ENCODE results near the gene PPP1R12B. TPM values are rescaled to one million over a fixed set of nuclear protein-coding genes. Genes with fewer than 3 reads are reported as not detected.
"Not testable (repeated sequence)": the region's sequence is repeated elsewhere in the genome, so short reads cannot be mapped to it uniquely, and the experiment has no call there.

PPP1R12B gene
- total RNA-seq, 1 experiment from 2014 or later: 17.0 TPM

GRCh38 chr1:202516434-202516877, 168.0 kb downstream of the PPP1R12B start:
- Histone ChIP-seq H3K27ac (ENCODE audit: low read depth, low read length, poor library complexity, severe bottlenecking) (no peak overlapping the region), H3K27me3 (replicated peaks; ENCODE audit: insufficient read depth, low read depth, low read length, poor library complexity) (no peaks in the 10 kb centered on the region), H3K4me1 (ENCODE audit: insufficient read depth, low read length, poor library complexity, severe bottlenecking) (no peaks in the 10 kb centered on the region), H3K36me3 (ENCODE audit: insufficient read depth, low read length, poor library complexity, severe bottlenecking) (no peaks in the 10 kb centered on the region), H3K9me3 (ENCODE audit: low read depth, low read length, poor library complexity, severe bottlenecking) (no peaks in the 10 kb centered on the region), H3K4me3 (ENCODE audit: low read depth, low read length, poor library complexity, severe bottlenecking) (no peak overlapping the region)
- intact Hi-C loops (cut with micrococcal nuclease; ENCODE audit: unreplicated experiment): no loop called here
- DNase-seq (ENCODE audit: low spot score): no peak
- no TSS peak for BruUV-seq (replicated peaks)
- no peak for TF ChIP-seq EZH2 (IDR thresholded peaks at IDR 0.05; ENCODE audit: borderline replicate concordance, low read depth, low read length, poor library complexity, severe bottlenecking)
- TF ChIP-seq CTCF (conservative IDR thresholded peaks at IDR 0.05; ENCODE audit: low read depth, low read length): no peak
- ChIA-PET CTCF (no interaction called here), POLR2A (ENCODE audit: low non-redundant PET) (no interaction called here)

- H3K27me3 ChIP-seq (replicated peaks; ENCODE audit: insufficient read depth, low read depth, low read length, poor library complexity); H3K36me3 ChIP-seq (ENCODE audit: insufficient read depth, low read length, poor library complexity, severe bottlenecking); CTCF ChIA-PET; H3K4me1 ChIP-seq (ENCODE audit: insufficient read depth, low read length, poor library complexity, severe bottlenecking); POLR2A ChIA-PET (ENCODE audit: low non-redundant PET); intact Hi-C loops (cut with micrococcal nuclease; ENCODE audit: unreplicated experiment); H3K9me3 ChIP-seq (ENCODE audit: low read depth, low read length, poor library complexity, severe bottlenecking); BruUV-seq (replicated peaks); H3K27ac ChIP-seq (ENCODE audit: low read depth, low read length, poor library complexity, severe bottlenecking); H3K4me3 ChIP-seq (ENCODE audit: low read depth, low read length, poor library complexity, severe bottlenecking); DNase-seq (ENCODE audit: low spot score): not testable (repeated sequence)
Observed at GRCh38 chr1:202517146-202517545, 168.6 kb downstream of the PPP1R12B start.

GRCh38 chr1:202518180-202518579, 169.7 kb downstream of the PPP1R12B start:
- DNase-seq (ENCODE audit: low spot score); H3K9me3 ChIP-seq (ENCODE audit: low read depth, low read length, poor library complexity, severe bottlenecking); H3K4me1 ChIP-seq (ENCODE audit: insufficient read depth, low read length, poor library complexity, severe bottlenecking); intact Hi-C loops (cut with micrococcal nuclease; ENCODE audit: unreplicated experiment); H3K4me3 ChIP-seq (ENCODE audit: low read depth, low read length, poor library complexity, severe bottlenecking); H3K27ac ChIP-seq (ENCODE audit: low read depth, low read length, poor library complexity, severe bottlenecking); H3K36me3 ChIP-seq (ENCODE audit: insufficient read depth, low read length, poor library complexity, severe bottlenecking); H3K27me3 ChIP-seq (replicated peaks; ENCODE audit: insufficient read depth, low read depth, low read length, poor library complexity); BruUV-seq (replicated peaks); POLR2A ChIA-PET (ENCODE audit: low non-redundant PET); CTCF ChIA-PET: not testable (repeated sequence)

GRCh38 chr1:202518905-202519304, 170.4 kb downstream of the PPP1R12B start:
- POLR2A ChIA-PET (ENCODE audit: low non-redundant PET); intact Hi-C loops (cut with micrococcal nuclease; ENCODE audit: unreplicated experiment); H3K27ac ChIP-seq (ENCODE audit: low read depth, low read length, poor library complexity, severe bottlenecking); H3K4me1 ChIP-seq (ENCODE audit: insufficient read depth, low read length, poor library complexity, severe bottlenecking); H3K36me3 ChIP-seq (ENCODE audit: insufficient read depth, low read length, poor library complexity, severe bottlenecking); DNase-seq (ENCODE audit: low spot score); H3K27me3 ChIP-seq (replicated peaks; ENCODE audit: insufficient read depth, low read depth, low read length, poor library complexity); H3K4me3 ChIP-seq (ENCODE audit: low read depth, low read length, poor library complexity, severe bottlenecking); CTCF ChIA-PET; BruUV-seq (replicated peaks); H3K9me3 ChIP-seq (ENCODE audit: low read depth, low read length, poor library complexity, severe bottlenecking): not testable (repeated sequence)

GRCh38 chr1:202520129-202520856, 171.8 kb downstream of the PPP1R12B start:
- DNase-seq (ENCODE audit: low spot score); H3K27me3 ChIP-seq (replicated peaks; ENCODE audit: insufficient read depth, low read depth, low read length, poor library complexity); H3K9me3 ChIP-seq (ENCODE audit: low read depth, low read length, poor library complexity, severe bottlenecking); H3K27ac ChIP-seq (ENCODE audit: low read depth, low read length, poor library complexity, severe bottlenecking); POLR2A ChIA-PET (ENCODE audit: low non-redundant PET); H3K4me1 ChIP-seq (ENCODE audit: insufficient read depth, low read length, poor library complexity, severe bottlenecking); H3K36me3 ChIP-seq (ENCODE audit: insufficient read depth, low read length, poor library complexity, severe bottlenecking); BruUV-seq (replicated peaks); intact Hi-C loops (cut with micrococcal nuclease; ENCODE audit: unreplicated experiment); CTCF ChIA-PET; H3K4me3 ChIP-seq (ENCODE audit: low read depth, low read length, poor library complexity, severe bottlenecking): not testable (repeated sequence)

GRCh38 chr1:202520857-202521216, 172.3 kb downstream of the PPP1R12B start:
- H3K27me3 ChIP-seq (replicated peaks; ENCODE audit: insufficient read depth, low read depth, low read length, poor library complexity); H3K4me1 ChIP-seq (ENCODE audit: insufficient read depth, low read length, poor library complexity, severe bottlenecking); POLR2A ChIA-PET (ENCODE audit: low non-redundant PET); CTCF ChIA-PET; H3K27ac ChIP-seq (ENCODE audit: low read depth, low read length, poor library complexity, severe bottlenecking); BruUV-seq (replicated peaks); intact Hi-C loops (cut with micrococcal nuclease; ENCODE audit: unreplicated experiment); DNase-seq (ENCODE audit: low spot score); H3K4me3 ChIP-seq (ENCODE audit: low read depth, low read length, poor library complexity, severe bottlenecking); H3K36me3 ChIP-seq (ENCODE audit: insufficient read depth, low read length, poor library complexity, severe bottlenecking); H3K9me3 ChIP-seq (ENCODE audit: low read depth, low read length, poor library complexity, severe bottlenecking): not testable (repeated sequence)

- DNase-seq (ENCODE audit: low spot score); intact Hi-C loops (cut with micrococcal nuclease; ENCODE audit: unreplicated experiment); POLR2A ChIA-PET (ENCODE audit: low non-redundant PET); H3K9me3 ChIP-seq (ENCODE audit: low read depth, low read length, poor library complexity, severe bottlenecking); H3K27ac ChIP-seq (ENCODE audit: low read depth, low read length, poor library complexity, severe bottlenecking); CTCF ChIA-PET; H3K4me3 ChIP-seq (ENCODE audit: low read depth, low read length, poor library complexity, severe bottlenecking); H3K27me3 ChIP-seq (replicated peaks; ENCODE audit: insufficient read depth, low read depth, low read length, poor library complexity); BruUV-seq (replicated peaks); H3K36me3 ChIP-seq (ENCODE audit: insufficient read depth, low read length, poor library complexity, severe bottlenecking); H3K4me1 ChIP-seq (ENCODE audit: insufficient read depth, low read length, poor library complexity, severe bottlenecking): not testable (repeated sequence)
Observed at GRCh38 chr1:202521484-202521883, 173.0 kb downstream of the PPP1R12B start.

Data from A673 (cell line).